ENCODE data around the gene SCGB3A1.

DNA sequence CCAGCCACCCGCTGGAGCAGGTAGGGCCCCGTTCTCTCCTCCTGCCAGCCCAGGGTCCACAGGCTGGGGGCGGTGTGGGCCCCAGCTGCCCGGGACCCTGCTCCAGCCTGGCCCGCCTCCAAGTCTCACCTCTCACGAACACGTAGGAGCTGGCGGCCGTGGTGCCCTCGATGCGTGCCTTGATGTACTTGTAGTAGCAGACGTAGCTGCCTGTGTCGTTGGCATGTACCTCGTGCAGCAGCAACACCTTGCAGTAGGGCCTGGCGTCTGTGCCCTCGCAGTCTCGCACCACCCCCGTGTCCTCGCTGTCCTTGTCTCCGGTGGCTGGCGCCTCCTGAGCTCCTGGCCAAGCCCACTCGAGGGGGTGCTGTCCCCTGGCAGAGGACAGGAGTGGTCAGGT is 39.1 kb upstream of the SCGB3A1 start:
- TF ChIP-seq, protein P1, sequence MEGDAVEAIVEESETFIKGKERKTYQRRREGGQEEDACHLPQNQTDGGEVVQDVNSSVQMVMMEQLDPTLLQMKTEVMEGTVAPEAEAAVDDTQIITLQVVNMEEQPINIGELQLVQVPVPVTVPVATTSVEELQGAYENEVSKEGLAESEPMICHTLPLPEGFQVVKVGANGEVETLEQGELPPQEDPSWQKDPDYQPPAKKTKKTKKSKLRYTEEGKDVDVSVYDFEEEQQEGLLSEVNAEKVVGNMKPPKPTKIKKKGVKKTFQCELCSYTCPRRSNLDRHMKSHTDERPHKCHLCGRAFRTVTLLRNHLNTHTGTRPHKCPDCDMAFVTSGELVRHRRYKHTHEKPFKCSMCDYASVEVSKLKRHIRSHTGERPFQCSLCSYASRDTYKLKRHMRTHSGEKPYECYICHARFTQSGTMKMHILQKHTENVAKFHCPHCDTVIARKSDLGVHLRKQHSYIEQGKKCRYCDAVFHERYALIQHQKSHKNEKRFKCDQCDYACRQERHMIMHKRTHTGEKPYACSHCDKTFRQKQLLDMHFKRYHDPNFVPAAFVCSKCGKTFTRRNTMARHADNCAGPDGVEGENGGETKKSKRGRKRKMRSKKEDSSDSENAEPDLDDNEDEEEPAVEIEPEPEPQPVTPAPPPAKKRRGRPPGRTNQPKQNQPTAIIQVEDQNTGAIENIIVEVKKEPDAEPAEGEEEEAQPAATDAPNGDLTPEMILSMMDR (IDR thresholded peaks at IDR 0.05) = no peak
- no peak for TF ChIP-seq POLR2A (IDR thresholded peaks at IDR 0.05)
